Body of pancreas (tissue), 4 donors: ENCODE results near the gene ARHGAP24.

ENCODE experiments used
- POLR2A ChIP-seq, 3 donors: fragments of 450-650 bp; IDR thresholded peaks; one replicate each; pipeline ENCODE4 v1.6.1; 2016; ENCODE audit warnings: antibody characterized with exemption in 3 of 3, mild to moderate bottlenecking in 2 of 3
- TF ChIP-seq, protein P1 (sequence below), 7 experiments: fragments of 450-650 bp in 4 of 7; fragments of 200-600 bp in 3 of 7; sonication (generic) in 3 of 7; IDR thresholded peaks; one replicate each; pipeline ENCODE4 v1.5.1; 2016 to 2019; ENCODE audit warnings: antibody characterized with exemption in 7 of 7

GRCh38 chr4:85860066-85860740 lies 385.3 kb downstream of the ARHGAP24 start:
- TF ChIP-seq, protein P1, sequence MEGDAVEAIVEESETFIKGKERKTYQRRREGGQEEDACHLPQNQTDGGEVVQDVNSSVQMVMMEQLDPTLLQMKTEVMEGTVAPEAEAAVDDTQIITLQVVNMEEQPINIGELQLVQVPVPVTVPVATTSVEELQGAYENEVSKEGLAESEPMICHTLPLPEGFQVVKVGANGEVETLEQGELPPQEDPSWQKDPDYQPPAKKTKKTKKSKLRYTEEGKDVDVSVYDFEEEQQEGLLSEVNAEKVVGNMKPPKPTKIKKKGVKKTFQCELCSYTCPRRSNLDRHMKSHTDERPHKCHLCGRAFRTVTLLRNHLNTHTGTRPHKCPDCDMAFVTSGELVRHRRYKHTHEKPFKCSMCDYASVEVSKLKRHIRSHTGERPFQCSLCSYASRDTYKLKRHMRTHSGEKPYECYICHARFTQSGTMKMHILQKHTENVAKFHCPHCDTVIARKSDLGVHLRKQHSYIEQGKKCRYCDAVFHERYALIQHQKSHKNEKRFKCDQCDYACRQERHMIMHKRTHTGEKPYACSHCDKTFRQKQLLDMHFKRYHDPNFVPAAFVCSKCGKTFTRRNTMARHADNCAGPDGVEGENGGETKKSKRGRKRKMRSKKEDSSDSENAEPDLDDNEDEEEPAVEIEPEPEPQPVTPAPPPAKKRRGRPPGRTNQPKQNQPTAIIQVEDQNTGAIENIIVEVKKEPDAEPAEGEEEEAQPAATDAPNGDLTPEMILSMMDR (IDR thresholded peaks at IDR 0.05): no peak
- no peak for TF ChIP-seq POLR2A (IDR thresholded peaks at IDR 0.05)
